K562 (cell line): ENCODE data around the gene CYP2A6. TPM values are rescaled to one million over a fixed set of nuclear protein-coding genes. Genes with fewer than 3 reads are reported as not detected.

Experiments
- ADNP ChIP-seq: fragments of 200-800 bp; sonication (Bioruptor generic); IDR thresholded peaks from 2 replicates; pipeline ENCODE4 v1.6.1; 2016; ENCODE audit warnings: missing genetic modification characterization, missing compliant biosample characterization
- ARID3B ChIP-seq: fragments of 250-450 bp; sonication (Bioruptor Pico); IDR thresholded peaks from 2 replicates; pipeline ENCODE4 v1.4.0; 2020; ENCODE audit warnings: borderline replicate concordance
- ATF6 ChIP-seq: sonication (generic); formaldehyde crosslinking; IDR thresholded peaks from 2 replicates; pipeline ENCODE4 v1.4.0; 2020; ENCODE audit warnings: mild to moderate bottlenecking, missing genetic modification reagents
- CBFA2T2 ChIP-seq: fragments of 450-650 bp; conservative IDR thresholded peaks from 2 replicates; pipeline ENCODE4 v1.6.1; 2017; ENCODE audit warnings: mild to moderate bottlenecking
- E2F6 ChIP-seq, 2 experiments: IDR thresholded peaks; 2 replicates each; pipeline ENCODE4 v1.6.1; 2011; ENCODE audit warnings: borderline replicate concordance in 1 of 2, control low read depth in 1 of 2, low read depth in 1 of 2, low read length in 1 of 2, mild to moderate bottlenecking in 1 of 2, mixed read lengths in 1 of 2, moderate library complexity in 1 of 2; ENCODE audit not compliant: insufficient read depth in 1 of 2, insufficient read length in 1 of 2, poor library complexity in 1 of 2, severe bottlenecking in 1 of 2; ENCODE audit errors: extremely low read depth in 1 of 2
- IRF2 ChIP-seq: sonication (generic); formaldehyde crosslinking; IDR thresholded peaks from 2 replicates; pipeline ENCODE4 v1.8.1; 2022; ENCODE audit warnings: mild to moderate bottlenecking, missing genetic modification reagents
- NCOA2 ChIP-seq, 2 experiments: fragments of 450-650 bp; IDR thresholded peaks; 2 replicates each; pipeline ENCODE4 v1.6.1; 2018; ENCODE audit warnings: mild to moderate bottlenecking in 2 of 2, moderate library complexity in 1 of 2; ENCODE audit not compliant: partially characterized antibody in 2 of 2
- RBM25 ChIP-seq: fragments of 200-400 bp; formaldehyde crosslinking; IDR thresholded peaks from 2 replicates; pipeline ENCODE4 v1.6.1; 2018; ENCODE audit warnings: low read length, low read depth, moderate library complexity; ENCODE audit not compliant: severe bottlenecking
- SMARCE1 ChIP-seq: fragments of 450-650 bp; IDR thresholded peaks from 2 replicates; pipeline ENCODE4 v1.7.1; 2016; ENCODE audit warnings: mild to moderate bottlenecking
- ZEB2 ChIP-seq: fragments of 450-650 bp; IDR thresholded peaks from 2 replicates; pipeline ENCODE4 v1.6.1; 2016
- ZNF197 ChIP-seq: fragments of 200-800 bp; sonication (Bioruptor generic); IDR thresholded peaks from 2 replicates; pipeline ENCODE4 v1.6.1; 2016; ENCODE audit warnings: low read depth, missing genetic modification characterization, missing compliant biosample characterization
- ZNF212 ChIP-seq: fragments of 450-650 bp; formaldehyde crosslinking; IDR thresholded peaks from 2 replicates; pipeline ENCODE4 v1.4.0; 2020; ENCODE audit warnings: mild to moderate bottlenecking
- ZNF24 ChIP-seq: fragments of 450-650 bp; IDR thresholded peaks from 2 replicates; pipeline ENCODE4 v1.6.1; 2016
- ZNF395 ChIP-seq: fragments of 200-800 bp; sonication (Bioruptor generic); IDR thresholded peaks from 2 replicates; pipeline ENCODE4 v1.6.1; 2017; ENCODE audit warnings: missing genetic modification characterization, missing compliant biosample characterization
- ZNF408 ChIP-seq: fragments of 250-450 bp; sonication (Bioruptor Pico); IDR thresholded peaks from 2 replicates; pipeline ENCODE4 v1.4.0; 2020; ENCODE audit warnings: low read depth, mild to moderate bottlenecking, moderate library complexity
- ZNF518B ChIP-seq: fragments of 250-450 bp; sonication (Bioruptor Pico); IDR thresholded peaks from 2 replicates; pipeline ENCODE4 v1.5.0; 2021; ENCODE audit warnings: mild to moderate bottlenecking, moderate library complexity
- ZNF586 ChIP-seq: fragments of 450-650 bp; formaldehyde crosslinking; conservative IDR thresholded peaks from 2 replicates; pipeline ENCODE4 v1.4.0; 2020; ENCODE audit warnings: mild to moderate bottlenecking, moderate library complexity
- polyA plus RNA-seq, 8 experiments: library from polyadenylated mRNA; depleted of rRNA in 4 of 8; stranded (reverse) in 5 of 8; unstranded in 3 of 8; fragments of >200 nt; fragmentation: Nextera tagmentation in 2 of 8; fragmentation: Illumina TruSeq in 1 of 8; extraction: Ambion mirVana in 2 of 8; extraction: Trizol in 1 of 8; gene quantifications; 2 replicates each; pipeline versions ENCODE4 v1.2.1 to v1.2.3, GENCODE V29; 2011 to 2014; ENCODE audit warnings: inconsistent platforms in 1 of 8, missing spikeins in 1 of 8
- total RNA-seq, 7 experiments: library from RNA; depleted of rRNA in 6 of 7; stranded (reverse); fragments of >200 nt in 6 of 7; fragmentation: Illumina TruSeq in 2 of 7; extraction: Trizol in 2 of 7; gene quantifications; 2 replicates each; pipeline versions ENCODE4 v1.2.1 to v1.2.3, GENCODE V29; 2011 to 2021; ENCODE audit warnings: low replicate concordance in 1 of 7

Gene CYP2A6
- total and polyA plus RNA-seq, 9 of the 15 experiments (the other 6 are each of a cell fraction or from before 2014, with no cell fraction given), result 0.31 TPM; not detected in 8

- no peak for TF ChIP-seq ZNF518B (CRISPR knock-in tag)
- TF ChIP-seq E2F6 (IDR thresholded peaks at IDR 0.05; ENCODE audit: borderline replicate concordance in 1 of 2, extremely low read depth in 1 of 2, insufficient read depth in 1 of 2, insufficient read length in 1 of 2, low read depth in 1 of 2, low read length in 1 of 2, poor library complexity in 1 of 2, severe bottlenecking in 1 of 2), result no peak
- no peak for TF ChIP-seq ZNF212 (CRISPR knock-in tag)
- no peak for TF ChIP-seq ARID3B (CRISPR knock-in tag)
- TF ChIP-seq IRF2, result no peak
- 0 out of 2 replicates have a peak, but pooled peaks have one; percentile 16 for TF ChIP-seq CBFA2T2
- no peak for TF ChIP-seq ZNF197 (CRISPR knock-in tag)
- TF ChIP-seq SMARCE1, result no peak
- no peak for TF ChIP-seq ZNF586
- no peak for TF ChIP-seq ZNF408 (CRISPR knock-in tag)
- peak; percentile 58; the same call in 1 of the 2 replicates for TF ChIP-seq ZNF395 (CRISPR knock-in tag)
- TF ChIP-seq ATF6 (CRISPR knock-in tag), result no peak
- no peak for TF ChIP-seq RBM25
- TF ChIP-seq NCOA2 (IDR thresholded peaks at IDR 0.05; ENCODE audit: partially characterized antibody in 2 of 2), result no peak
- no peak for TF ChIP-seq ZEB2
- TF ChIP-seq ZNF24, result no peak
- peak; percentile 68; the same call in 1 of the 2 replicates for TF ChIP-seq ADNP (tag)
Observed at GRCh38 chr19:40831502-40832430, 18.5 kb downstream of the CYP2A6 start (continued).
